ENCODE measurements around the gene TFAP2E. TPM values are rescaled to one million over a fixed set of nuclear protein-coding genes. Genes with fewer than 3 reads are reported as not detected.
A peak's percentile ranks its signal among the peaks of the same experiment; 100 is the strongest.
"Not testable (repeated sequence)": the region's sequence is repeated elsewhere in the genome, so short reads cannot be mapped to it uniquely, and the experiment has no call there.

The TFAP2E gene
- polyA plus RNA-seq, 6 donors from 2014 or later = 0.16 to 0.62 (median 0.24) TPM; not detected in 2

GRCh38 chr1:35571263-35571662 is 1.9 kb upstream of the TFAP2E start:
- Mint-ChIP-seq H3K36me3 (peaks cover 0 to 4% of the 10 kb centered on the region in 2 donors), H3K4me1 (peaks cover 16 to 27% (median 21%) of the 10 kb centered on the region in 3 donors)

GRCh38 chr1:35572296-35572695 is 818 bp upstream of the TFAP2E start:
- H3K27ac Mint-ChIP-seq = peak overlapping the region in 2 of 6 donors; percentile 30 to 60
- ATAC-seq (ENCODE audit: low read depth in 2 of 2) = no peak
- H3K4me3 Mint-ChIP-seq = no peak overlapping the region
- peaks cover 16 to 32% (median 24%) of the 10 kb centered on the region in 3 donors for H3K27me3 Mint-ChIP-seq
- H3K4me1 Mint-ChIP-seq = peaks cover 19 to 33% (median 24%) of the 10 kb centered on the region in 3 donors
- no peaks in the 10 kb centered on the region for H3K9me3 Mint-ChIP-seq
- no peak for DNase-seq
- peaks cover 0 to 4% of the 10 kb centered on the region in 2 donors for H3K36me3 Mint-ChIP-seq

More at GRCh38 chr1:35571263-35571662, 1.9 kb upstream of the TFAP2E start:
- no peak overlapping the region for H3K27ac Mint-ChIP-seq
- DNase-seq (no peak), ATAC-seq (ENCODE audit: low read depth in 2 of 2) (no peak)
- H3K9me3 Mint-ChIP-seq = no peaks in the 10 kb centered on the region
- no peak overlapping the region for H3K4me3 Mint-ChIP-seq
- H3K27me3 Mint-ChIP-seq = peaks cover 16 to 32% (median 24%) of the 10 kb centered on the region in 3 donors

GRCh38 chr1:35574125-35574654 is 1.1 kb downstream of the TFAP2E start:
- Mint-ChIP-seq H3K36me3 (peaks cover 0 to 4% of the 10 kb centered on the region in 2 donors), H3K4me1 (peaks cover 29 to 32% (median 29%) of the 10 kb centered on the region in 3 donors), H3K9me3 (no peaks in the 10 kb centered on the region), H3K27ac (no peak overlapping the region), H3K4me3 (no peak overlapping the region), H3K27me3 (peaks cover 16 to 32% (median 24%) of the 10 kb centered on the region in 3 donors)
- DNase-seq (no peak), ATAC-seq (ENCODE audit: low read depth in 2 of 2) (no peak)

- Mint-ChIP-seq H3K27ac (no peak overlapping the region), H3K4me1 (peaks cover 29 to 32% (median 29%) of the 10 kb centered on the region in 3 donors), H3K27me3 (peaks cover 16 to 32% (median 24%) of the 10 kb centered on the region in 3 donors), H3K36me3 (peaks cover 0 to 4% of the 10 kb centered on the region in 2 donors), H3K4me3 (peak overlapping the region in 7 of 8 donors; percentile 62 to 92 (median 81)), H3K9me3 (no peaks in the 10 kb centered on the region)
- no peak for ATAC-seq (ENCODE audit: low read depth in 2 of 2)
- no peak for DNase-seq
Observed at GRCh38 chr1:35574655-35575415, 1.7 kb downstream of the TFAP2E start.

GRCh38 chr1:35575416-35575958 is 2.4 kb downstream of the TFAP2E start:
- Mint-ChIP-seq H3K36me3 (peaks cover 0 to 4% of the 10 kb centered on the region in 2 donors), H3K27ac (peak overlapping the region in 3 of 6 donors; percentile 35 to 74 (median 66)), H3K9me3 (no peaks in the 10 kb centered on the region), H3K4me3 (peak overlapping the region; percentile 57 to 92 (median 81)), H3K4me1 (peaks cover 29 to 37% (median 31%) of the 10 kb centered on the region in 3 donors), H3K27me3 (peaks cover 16 to 32% (median 21%) of the 10 kb centered on the region in 3 donors)
- ATAC-seq (ENCODE audit: low read depth in 2 of 2) (no peak), DNase-seq (no peak)

- ATAC-seq (ENCODE audit: low read depth in 2 of 2) (no peak), DNase-seq (no peak)
- Mint-ChIP-seq H3K4me1 (peaks cover 29 to 38% (median 31%) of the 10 kb centered on the region in 3 donors), H3K27me3 (peaks cover 16 to 29% (median 16%) of the 10 kb centered on the region in 3 donors), H3K36me3 (peaks cover 0 to 4% of the 10 kb centered on the region in 2 donors), H3K9me3 (no peaks in the 10 kb centered on the region), H3K27ac (peak overlapping the region in 5 of 6 donors; percentile 51 to 93 (median 61)), H3K4me3 (peak overlapping the region; percentile 82 to 95 (median 92))
Observed at GRCh38 chr1:35576061-35576765, 3.1 kb downstream of the TFAP2E start.

DNA sequence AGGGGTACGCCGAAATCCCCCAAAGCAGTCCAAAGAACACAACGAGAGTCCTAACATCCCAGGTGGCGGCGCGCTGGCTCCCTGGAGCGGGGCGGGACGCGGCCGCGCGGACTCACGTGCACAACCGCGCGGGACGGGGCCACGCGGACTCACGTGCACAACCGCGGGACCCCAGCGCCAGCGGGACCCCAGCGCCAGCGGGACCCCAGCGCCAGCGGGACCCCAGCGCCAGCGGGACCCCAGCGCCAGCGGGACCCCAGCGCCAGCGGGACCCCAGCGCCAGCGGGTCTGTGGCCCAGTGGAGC is 3.6 kb downstream of the TFAP2E start:
- Mint-ChIP-seq H3K4me1 (peaks cover 29 to 38% (median 31%) of the 10 kb centered on the region in 3 donors), H3K27me3 (peaks cover 11 to 24% (median 13%) of the 10 kb centered on the region in 3 donors), H3K4me3 (peak overlapping the region; percentile 82 to 96 (median 92)), H3K27ac (peak overlapping the region in 5 of 6 donors; percentile 51 to 93 (median 61))
- ATAC-seq (ENCODE audit: low read depth in 2 of 2); DNase-seq; H3K9me3 Mint-ChIP-seq; H3K36me3 Mint-ChIP-seq: not testable (repeated sequence)

DNA sequence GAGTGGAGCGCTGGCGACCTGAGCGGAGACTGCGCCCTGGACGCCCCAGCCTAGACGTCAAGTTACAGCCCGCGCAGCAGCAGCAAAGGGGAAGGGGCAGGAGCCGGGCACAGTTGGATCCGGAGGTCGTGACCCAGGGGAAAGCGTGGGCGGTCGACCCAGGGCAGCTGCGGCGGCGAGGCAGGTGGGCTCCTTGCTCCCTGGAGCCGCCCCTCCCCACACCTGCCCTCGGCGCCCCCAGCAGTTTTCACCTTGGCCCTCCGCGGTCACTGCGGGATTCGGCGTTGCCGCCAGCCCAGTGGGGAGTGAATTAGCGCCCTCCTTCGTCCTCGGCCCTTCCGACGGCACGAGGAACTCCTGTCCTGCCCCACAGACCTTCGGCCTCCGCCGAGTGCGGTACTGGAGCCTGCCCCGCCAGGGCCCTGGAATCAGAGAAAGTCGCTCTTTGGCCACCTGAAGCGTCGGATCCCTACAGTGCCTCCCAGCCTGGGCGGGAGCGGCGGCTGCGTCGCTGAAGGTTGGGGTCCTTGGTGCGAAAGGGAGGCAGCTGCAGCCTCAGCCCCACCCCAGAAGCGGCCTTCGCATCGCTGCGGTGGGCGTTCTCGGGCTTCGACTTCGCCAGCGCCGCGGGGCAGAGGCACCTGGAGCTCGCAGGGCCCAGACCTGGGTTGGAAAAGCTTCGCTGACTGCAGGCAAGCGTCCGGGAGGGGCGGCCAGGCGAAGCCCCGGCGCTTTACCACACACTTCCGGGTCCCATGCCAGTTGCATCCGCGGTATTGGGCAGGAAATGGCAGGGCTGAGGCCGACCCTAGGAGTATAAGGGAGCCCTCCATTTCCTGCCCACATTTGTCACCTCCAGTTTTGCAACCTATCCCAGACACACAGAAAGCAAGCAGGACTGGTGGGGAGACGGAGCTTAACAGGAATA is 4.2 kb downstream of the TFAP2E start:
- H3K27ac Mint-ChIP-seq = peak overlapping the region in 5 of 6 donors; percentile 84 to 99 (median 91)
- no peaks in the 10 kb centered on the region for H3K9me3 Mint-ChIP-seq
- peak overlapping the region; percentile 82 to 96 (median 92) for H3K4me3 Mint-ChIP-seq

DNA sequence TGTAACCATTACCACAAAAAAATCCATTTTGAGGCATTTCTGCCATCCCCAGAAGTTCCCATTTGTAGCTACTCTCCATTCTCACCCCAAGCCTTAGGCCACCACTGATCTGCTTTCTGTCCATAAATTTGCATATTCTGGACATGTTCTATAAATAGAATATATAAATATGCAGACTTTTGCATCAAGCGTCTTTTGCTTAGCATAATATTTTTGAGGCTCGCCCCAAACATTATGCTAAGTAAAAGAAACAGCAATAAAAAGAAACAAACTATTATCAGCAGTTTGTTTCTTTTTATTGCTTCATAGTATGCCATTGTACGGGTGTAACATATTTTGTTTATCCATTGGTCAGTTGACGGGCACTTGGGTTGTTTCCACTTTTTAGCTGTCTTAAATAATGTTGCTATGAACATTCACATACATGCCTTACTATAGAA is 7.9 kb downstream of the TFAP2E start:
- ATAC-seq (ENCODE audit: low read depth in 2 of 2) (no peak), DNase-seq (no peak)
- Mint-ChIP-seq H3K27me3 (peaks cover 0 to 1% (median 0%) of the 10 kb centered on the region in 3 donors), H3K27ac (peak overlapping the region in 1 of 6 donors; percentile 24), H3K9me3 (no peaks in the 10 kb centered on the region), H3K36me3 (no peaks in the 10 kb centered on the region), H3K4me1 (peaks cover 22 to 29% (median 24%) of the 10 kb centered on the region in 3 donors), H3K4me3 (no peak overlapping the region)

More for the DNA sequence above, 4.2 kb downstream of the TFAP2E start:
- Mint-ChIP-seq H3K4me1 (peaks cover 29 to 38% (median 31%) of the 10 kb centered on the region in 3 donors), H3K27me3 (peaks cover 5 to 19% (median 10%) of the 10 kb centered on the region in 3 donors), H3K36me3 (peaks cover 0 to 4% of the 10 kb centered on the region in 2 donors)
- ATAC-seq (ENCODE audit: low read depth in 2 of 2) = peak; percentile 88 to 89
- DNase-seq = peak; percentile 82

GRCh38 chr1:35581621-35582020 is 8.5 kb downstream of the TFAP2E start:
- not testable (repeated sequence) for H3K36me3 Mint-ChIP-seq; H3K4me3 Mint-ChIP-seq; DNase-seq; H3K27me3 Mint-ChIP-seq; H3K9me3 Mint-ChIP-seq; ATAC-seq (ENCODE audit: low read depth in 2 of 2)
- Mint-ChIP-seq H3K27ac (peak overlapping the region in 1 of 6 donors; percentile 51), H3K4me1 (peaks cover 16 to 22% (median 17%) of the 10 kb centered on the region in 3 donors)

DNA sequence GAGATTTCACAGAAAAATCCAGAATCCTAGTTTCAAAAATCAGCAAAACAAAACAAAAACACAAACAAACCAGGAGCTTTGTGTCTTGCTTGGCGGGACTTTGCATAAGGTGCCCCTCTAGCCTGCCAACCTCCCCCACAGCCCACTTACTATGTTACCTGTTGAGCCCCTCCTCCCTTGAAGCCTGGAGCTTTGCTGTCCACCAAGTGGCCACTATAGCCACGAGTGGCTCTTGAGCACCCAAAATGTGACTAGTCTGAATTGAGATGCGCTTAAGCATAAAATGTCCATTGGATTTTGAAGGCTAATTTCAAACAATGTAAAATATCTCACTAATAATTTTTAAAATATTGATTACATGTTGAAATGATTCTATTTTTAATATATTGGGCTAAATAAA is 12.2 kb downstream of the TFAP2E start:
- H3K4me3 Mint-ChIP-seq = no peak overlapping the region
- H3K27ac Mint-ChIP-seq = no peak overlapping the region
- no peak for DNase-seq
- H3K4me1 Mint-ChIP-seq = peaks cover 0 to 2% (median 0%) of the 10 kb centered on the region in 3 donors
- no peak for ATAC-seq (ENCODE audit: low read depth in 2 of 2)
- H3K27me3 Mint-ChIP-seq = no peaks in the 10 kb centered on the region
- H3K36me3 Mint-ChIP-seq = no peaks in the 10 kb centered on the region
- H3K9me3 Mint-ChIP-seq = no peaks in the 10 kb centered on the region

- not testable (repeated sequence) for ATAC-seq (ENCODE audit: low read depth in 2 of 2); DNase-seq; H3K4me1 Mint-ChIP-seq; H3K27me3 Mint-ChIP-seq; H3K9me3 Mint-ChIP-seq; H3K36me3 Mint-ChIP-seq; H3K4me3 Mint-ChIP-seq
- peak overlapping the region in 1 of 6 donors; percentile 25 for H3K27ac Mint-ChIP-seq
Observed at GRCh38 chr1:35585805-35586204, 12.7 kb downstream of the TFAP2E start.

All from naive B cell (primary cell).